CD14-positive monocyte (primary cell): ENCODE data around the gene ZCCHC10. TPM values are rescaled to one million over a fixed set of nuclear protein-coding genes. Genes with fewer than 3 reads are reported as not detected.
A peak's percentile ranks its signal among the peaks of the same experiment; 100 is the strongest.

Source experiments
- DNase-seq, 3 donors: peaks; one replicate each; pipeline ENCODE4 v3.0.0-alpha.2; 2011 to 2022
- H2AFZ ChIP-seq: 2 replicates; pipeline ENCODE4 v1.6.0; 2012; ENCODE audit warnings: mild to moderate bottlenecking, low read depth, low read length, inconsistent platforms; ENCODE audit not compliant: insufficient read depth, poor library complexity, severe bottlenecking
- H3K27ac ChIP-seq, 2 donors: 1 replicate in 1 of 2; 2 replicates in 1 of 2; pipeline ENCODE4 v1.5.1; 2012 to 2013; ENCODE audit warnings: low read length in 2 of 2, control low read depth in 1 of 2, inconsistent platforms in 1 of 2, low read depth in 1 of 2, mild to moderate bottlenecking in 1 of 2
- H3K27me3 ChIP-seq, 2 donors: one replicate each; pipeline versions ENCODE4 v1.6.0 to v1.6.1; 2011 to 2013; ENCODE audit warnings: low read length in 2 of 2; ENCODE audit not compliant: control insufficient read depth in 2 of 2, insufficient read depth in 2 of 2
- H3K36me3 ChIP-seq, 2 donors: replicated peaks in 1 of 2; 1 replicate in 1 of 2; 2 replicates in 1 of 2; pipeline versions ENCODE4 v1.5.1 to v1.6.1; 2012 to 2013; ENCODE audit warnings: low read length in 2 of 2, control low read depth in 1 of 2, inconsistent platforms in 1 of 2, mild to moderate bottlenecking in 1 of 2; ENCODE audit not compliant: insufficient read depth in 2 of 2, control insufficient read depth in 1 of 2
- H3K4me1 ChIP-seq, 2 donors: 1 replicate in 1 of 2; 2 replicates in 1 of 2; pipeline versions ENCODE4 v1.5.1 to v1.6.1; 2012 to 2013; ENCODE audit warnings: low read length in 2 of 2, control low read depth in 1 of 2, inconsistent platforms in 1 of 2, mild to moderate bottlenecking in 1 of 2, moderate library complexity in 1 of 2; ENCODE audit not compliant: insufficient read depth in 2 of 2, control insufficient read depth in 1 of 2
- H3K4me2 ChIP-seq: replicated peaks from 2 replicates; pipeline ENCODE3; 2012; ENCODE audit warnings: low read length, moderate library complexity, mild to moderate bottlenecking; ENCODE audit not compliant: poor library complexity, severe bottlenecking; ENCODE audit errors: extremely low read depth
- H3K4me3 ChIP-seq, 3 experiments: fragments of 200-600 bp in 1 of 3; sonication (generic) in 1 of 3; replicated peaks in 1 of 3; 1 replicate in 2 of 3; 2 replicates in 1 of 3; pipeline ENCODE4 v1.5.1; 2011 to 2013; ENCODE audit warnings: low read length in 3 of 3, mild to moderate bottlenecking in 3 of 3, control low read depth in 2 of 3, low read depth in 2 of 3, inconsistent platforms in 1 of 3, moderate library complexity in 1 of 3
- H3K79me2 ChIP-seq: 2 replicates; pipeline ENCODE4 v1.6.0; 2012; ENCODE audit warnings: mild to moderate bottlenecking, control low read depth, inconsistent platforms, low read length, moderate library complexity; ENCODE audit not compliant: insufficient read depth
- H3K9ac ChIP-seq: 2 replicates; pipeline ENCODE4 v1.6.0; 2017; ENCODE audit warnings: low read length, mild to moderate bottlenecking; ENCODE audit not compliant: insufficient read depth, poor library complexity, severe bottlenecking
- H3K9me3 ChIP-seq, 2 donors: replicated peaks in 1 of 2; 1 replicate in 1 of 2; 2 replicates in 1 of 2; pipeline versions ENCODE4 v1.5.1 to v1.6.1; 2012 to 2013; ENCODE audit warnings: low read length in 2 of 2, control low read depth in 1 of 2; ENCODE audit not compliant: control insufficient read depth in 1 of 2, insufficient read depth in 1 of 2
- H4K20me1 ChIP-seq: 2 replicates; pipeline ENCODE4 v1.6.0; 2012; ENCODE audit warnings: mild to moderate bottlenecking, low read length, control low read depth, moderate library complexity; ENCODE audit not compliant: insufficient read depth
- H3K27ac Mint-ChIP-seq, 7 donors: one replicate each; pipeline ENCODE4 v1.8.0; 2020; ENCODE audit warnings: mild to moderate bottlenecking in 7 of 7, mixed read lengths in 7 of 7, moderate library complexity in 6 of 7, inconsistent platforms in 2 of 7
- H3K27me3 Mint-ChIP-seq, 3 donors: one replicate each; pipeline ENCODE4 v1.8.0; 2021 to 2022; ENCODE audit warnings: low read depth in 3 of 3, mild to moderate bottlenecking in 3 of 3, mixed read lengths in 3 of 3, moderate library complexity in 3 of 3, inconsistent platforms in 1 of 3
- H3K36me3 Mint-ChIP-seq, 2 donors: one replicate each; pipeline ENCODE4 v1.8.0; 2020; ENCODE audit warnings: mixed read lengths in 2 of 2, inconsistent platforms in 1 of 2, mild to moderate bottlenecking in 1 of 2
- H3K4me1 Mint-ChIP-seq: one replicate; pipeline ENCODE4 v1.8.0; 2020; ENCODE audit warnings: mild to moderate bottlenecking, mixed read lengths
- H3K4me3 Mint-ChIP-seq, 2 donors: one replicate each; pipeline ENCODE4 v1.8.0; 2020; ENCODE audit warnings: mild to moderate bottlenecking in 2 of 2, mixed read lengths in 2 of 2, moderate library complexity in 1 of 2
- H3K9me3 Mint-ChIP-seq, 7 donors: one replicate each; pipeline ENCODE4 v1.8.0; 2020 to 2022; ENCODE audit warnings: mixed read lengths in 7 of 7, mild to moderate bottlenecking in 6 of 7, moderate library complexity in 6 of 7, inconsistent platforms in 2 of 7
- WGBS: methylation state at CpG from one replicate; pipeline ENCODE4 v1.1.5; 2013; ENCODE audit warnings: missing lambda C conversion rate; ENCODE audit not compliant: insufficient coverage; 5-methylcytosine and 5-hydroxymethylcytosine counted together
- intact Hi-C, 2 donors: fragments of 100-400 bp; cut with micrococcal nuclease; formaldehyde crosslinking; loops; one replicate each; pipeline versions ENCODE4 v1.15.0 to v1.15.1; 2023
- polyA minus RNA-seq: library from RNA; depleted of rRNA, polyadenylated mRNA; stranded (reverse); fragments of >200 nt; gene quantifications from 2 replicates; pipeline ENCODE4 v1.2.3, GENCODE V29; 2012
- polyA plus RNA-seq, 3 donors: library from polyadenylated mRNA; depleted of rRNA in 1 of 3; unstranded in 2 of 3; stranded (reverse) in 1 of 3; fragments of 300-500 nt in 2 of 3; fragments of >200 nt in 1 of 3; fragmentation: Illumina TruSeq in 2 of 3; gene quantifications; 1 replicate in 2 of 3; 2 replicates in 1 of 3; pipeline ENCODE4 v1.2.3, GENCODE V29; 2012 to 2021
- total RNA-seq, 12 experiments: library from RNA in 1 of 12; stranded (reverse) in 1 of 12; fragments of 120-200 nt in 1 of 12; gene quantifications; one replicate each; pipeline ENCODE4 v1.2.4 and lab custom pipeline; 2013 to 2026; ENCODE audit warnings: mixed read lengths in 6 of 12, inconsistent platforms in 1 of 12
- TF ChIP-seq, protein P1 (sequence below): fragments of 200-600 bp; IDR thresholded peaks from one replicate; pipeline ENCODE4 v1.8.0; 2022; ENCODE audit warnings: antibody characterized with exemption, mild to moderate bottlenecking

Gene ZCCHC10
- total RNA-seq (2013), result 19.1 TPM
- polyA plus RNA-seq, result 10 to 100 TPM; 10.7 to 52.7 (median 45.3) TPM
- 3.9 and 5.7 TPM in 2 replicates for polyA minus RNA-seq
- 20.0 to 42.8 (median 28.1) reads per million in 11 experiments for total RNA-seq (lab: John Stamatoyannopoulos, UW)

DNA sequence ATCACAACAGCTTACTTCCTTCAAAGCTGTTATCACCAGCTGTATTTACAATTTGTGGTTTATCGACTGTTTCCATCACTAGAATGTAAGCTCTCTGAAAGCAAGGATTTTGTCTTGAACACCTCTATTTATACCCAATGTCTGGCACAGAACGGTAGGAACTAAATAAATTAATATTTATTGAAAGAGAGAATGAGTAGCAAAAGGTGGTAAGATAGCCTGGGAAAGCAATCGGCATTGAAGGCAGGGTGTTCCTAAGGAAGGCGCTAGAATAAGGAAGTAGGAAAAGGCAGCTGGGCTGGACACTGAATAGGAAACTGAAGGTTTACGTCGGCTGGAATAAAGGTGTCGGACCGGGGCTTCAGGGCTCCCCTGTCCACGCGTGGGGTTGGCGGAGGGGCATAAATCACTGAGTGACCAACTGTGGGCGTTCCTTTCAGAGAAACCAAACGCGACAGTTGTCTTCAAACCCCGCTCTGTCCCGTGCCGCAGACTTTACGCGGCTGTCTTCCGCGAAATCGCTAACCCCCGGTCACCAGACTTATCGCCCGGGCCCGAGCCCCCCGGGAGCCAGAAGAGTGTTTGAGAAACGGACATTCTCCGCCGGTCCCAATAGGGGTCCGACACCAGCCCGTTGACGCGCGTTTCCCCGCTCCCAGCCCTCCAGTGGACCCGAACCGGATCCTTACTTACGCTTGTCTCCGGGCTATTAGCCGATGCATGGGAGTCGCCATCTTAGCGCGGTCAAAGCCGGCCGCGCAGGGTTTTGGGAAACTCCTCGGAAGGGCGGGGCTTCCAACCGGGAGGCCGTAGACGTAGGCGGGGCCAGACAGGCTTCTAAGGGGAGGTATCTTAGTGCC lies at the start of gene ZCCHC10:
ZCCHC10 (minus strand) TSS at position 746 of the 860 bp plus-strand sequence; CDS start at position 734, 12 bp downstream.
- H3K27ac Mint-ChIP-seq, result peak within 1 kb of the TSS; percentile 97 to 99 (median 98)
- H3K9me3 Mint-ChIP-seq, result no peaks in the 10 kb centered on the region
- H3K27me3 Mint-ChIP-seq, result peaks cover 0 to 9% (median 2%) of the 10 kb centered on the region in 3 donors
- peaks cover 15% of the 10 kb centered on the region for H3K4me1 Mint-ChIP-seq
- 0% methylated on average over 43 of the region's 53 CpGs for WGBS
- Histone ChIP-seq H4K20me1 (no peaks in the 10 kb centered on the region), H3K79me2 (peaks cover 46% of the 10 kb centered on the region), H3K4me3 (peak within 1 kb of the TSS; percentile 55 to 94 (median 87)), H3K9me3 (no peaks in the 10 kb centered on the region), H3K36me3 (peaks cover 10 to 14% of the 10 kb centered on the region in 2 donors), H3K27me3 (no peaks in the 10 kb centered on the region), H3K4me1 (peaks cover 9 to 16% of the 10 kb centered on the region in 2 donors), H3K9ac (peak within 1 kb of the TSS; percentile 92), H3K27ac (peak within 1 kb of the TSS; percentile 93 to 97), H3K4me2 (peak within 1 kb of the TSS; percentile 87), H2AFZ (peak within 1 kb of the TSS; percentile 84)
- peaks cover 16 to 17% of the 10 kb centered on the region in 2 donors for H3K36me3 Mint-ChIP-seq
- H3K4me3 Mint-ChIP-seq, result peak within 1 kb of the TSS; percentile 92 to 96
- intact Hi-C loops, result loop anchor here (2.0 to 5.0 kb wide), 3 partner anchors 25 to 64 kb away; partner anchors contain the start of gene AFF4 (in 2 of the 2)
- TF ChIP-seq, protein P1, sequence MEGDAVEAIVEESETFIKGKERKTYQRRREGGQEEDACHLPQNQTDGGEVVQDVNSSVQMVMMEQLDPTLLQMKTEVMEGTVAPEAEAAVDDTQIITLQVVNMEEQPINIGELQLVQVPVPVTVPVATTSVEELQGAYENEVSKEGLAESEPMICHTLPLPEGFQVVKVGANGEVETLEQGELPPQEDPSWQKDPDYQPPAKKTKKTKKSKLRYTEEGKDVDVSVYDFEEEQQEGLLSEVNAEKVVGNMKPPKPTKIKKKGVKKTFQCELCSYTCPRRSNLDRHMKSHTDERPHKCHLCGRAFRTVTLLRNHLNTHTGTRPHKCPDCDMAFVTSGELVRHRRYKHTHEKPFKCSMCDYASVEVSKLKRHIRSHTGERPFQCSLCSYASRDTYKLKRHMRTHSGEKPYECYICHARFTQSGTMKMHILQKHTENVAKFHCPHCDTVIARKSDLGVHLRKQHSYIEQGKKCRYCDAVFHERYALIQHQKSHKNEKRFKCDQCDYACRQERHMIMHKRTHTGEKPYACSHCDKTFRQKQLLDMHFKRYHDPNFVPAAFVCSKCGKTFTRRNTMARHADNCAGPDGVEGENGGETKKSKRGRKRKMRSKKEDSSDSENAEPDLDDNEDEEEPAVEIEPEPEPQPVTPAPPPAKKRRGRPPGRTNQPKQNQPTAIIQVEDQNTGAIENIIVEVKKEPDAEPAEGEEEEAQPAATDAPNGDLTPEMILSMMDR, result no peak
- DNase-seq, result peak; percentile 81 to 90 (median 89)
